ENCODE data around the gene KCNIP4. TPM values are rescaled to one million over a fixed set of nuclear protein-coding genes. Genes with fewer than 3 reads are reported as not detected.

Gene KCNIP4
- total and polyA plus RNA-seq, 2 of the 8 experiments (the other 6 are each of a cell fraction or from before 2014, with no cell fraction given), result 0.06 TPM; not detected in 1

GRCh38 chr4:21806991-21807390 is 141.6 kb downstream of the KCNIP4 start (continued):
- TF ChIP-seq, protein P1, sequence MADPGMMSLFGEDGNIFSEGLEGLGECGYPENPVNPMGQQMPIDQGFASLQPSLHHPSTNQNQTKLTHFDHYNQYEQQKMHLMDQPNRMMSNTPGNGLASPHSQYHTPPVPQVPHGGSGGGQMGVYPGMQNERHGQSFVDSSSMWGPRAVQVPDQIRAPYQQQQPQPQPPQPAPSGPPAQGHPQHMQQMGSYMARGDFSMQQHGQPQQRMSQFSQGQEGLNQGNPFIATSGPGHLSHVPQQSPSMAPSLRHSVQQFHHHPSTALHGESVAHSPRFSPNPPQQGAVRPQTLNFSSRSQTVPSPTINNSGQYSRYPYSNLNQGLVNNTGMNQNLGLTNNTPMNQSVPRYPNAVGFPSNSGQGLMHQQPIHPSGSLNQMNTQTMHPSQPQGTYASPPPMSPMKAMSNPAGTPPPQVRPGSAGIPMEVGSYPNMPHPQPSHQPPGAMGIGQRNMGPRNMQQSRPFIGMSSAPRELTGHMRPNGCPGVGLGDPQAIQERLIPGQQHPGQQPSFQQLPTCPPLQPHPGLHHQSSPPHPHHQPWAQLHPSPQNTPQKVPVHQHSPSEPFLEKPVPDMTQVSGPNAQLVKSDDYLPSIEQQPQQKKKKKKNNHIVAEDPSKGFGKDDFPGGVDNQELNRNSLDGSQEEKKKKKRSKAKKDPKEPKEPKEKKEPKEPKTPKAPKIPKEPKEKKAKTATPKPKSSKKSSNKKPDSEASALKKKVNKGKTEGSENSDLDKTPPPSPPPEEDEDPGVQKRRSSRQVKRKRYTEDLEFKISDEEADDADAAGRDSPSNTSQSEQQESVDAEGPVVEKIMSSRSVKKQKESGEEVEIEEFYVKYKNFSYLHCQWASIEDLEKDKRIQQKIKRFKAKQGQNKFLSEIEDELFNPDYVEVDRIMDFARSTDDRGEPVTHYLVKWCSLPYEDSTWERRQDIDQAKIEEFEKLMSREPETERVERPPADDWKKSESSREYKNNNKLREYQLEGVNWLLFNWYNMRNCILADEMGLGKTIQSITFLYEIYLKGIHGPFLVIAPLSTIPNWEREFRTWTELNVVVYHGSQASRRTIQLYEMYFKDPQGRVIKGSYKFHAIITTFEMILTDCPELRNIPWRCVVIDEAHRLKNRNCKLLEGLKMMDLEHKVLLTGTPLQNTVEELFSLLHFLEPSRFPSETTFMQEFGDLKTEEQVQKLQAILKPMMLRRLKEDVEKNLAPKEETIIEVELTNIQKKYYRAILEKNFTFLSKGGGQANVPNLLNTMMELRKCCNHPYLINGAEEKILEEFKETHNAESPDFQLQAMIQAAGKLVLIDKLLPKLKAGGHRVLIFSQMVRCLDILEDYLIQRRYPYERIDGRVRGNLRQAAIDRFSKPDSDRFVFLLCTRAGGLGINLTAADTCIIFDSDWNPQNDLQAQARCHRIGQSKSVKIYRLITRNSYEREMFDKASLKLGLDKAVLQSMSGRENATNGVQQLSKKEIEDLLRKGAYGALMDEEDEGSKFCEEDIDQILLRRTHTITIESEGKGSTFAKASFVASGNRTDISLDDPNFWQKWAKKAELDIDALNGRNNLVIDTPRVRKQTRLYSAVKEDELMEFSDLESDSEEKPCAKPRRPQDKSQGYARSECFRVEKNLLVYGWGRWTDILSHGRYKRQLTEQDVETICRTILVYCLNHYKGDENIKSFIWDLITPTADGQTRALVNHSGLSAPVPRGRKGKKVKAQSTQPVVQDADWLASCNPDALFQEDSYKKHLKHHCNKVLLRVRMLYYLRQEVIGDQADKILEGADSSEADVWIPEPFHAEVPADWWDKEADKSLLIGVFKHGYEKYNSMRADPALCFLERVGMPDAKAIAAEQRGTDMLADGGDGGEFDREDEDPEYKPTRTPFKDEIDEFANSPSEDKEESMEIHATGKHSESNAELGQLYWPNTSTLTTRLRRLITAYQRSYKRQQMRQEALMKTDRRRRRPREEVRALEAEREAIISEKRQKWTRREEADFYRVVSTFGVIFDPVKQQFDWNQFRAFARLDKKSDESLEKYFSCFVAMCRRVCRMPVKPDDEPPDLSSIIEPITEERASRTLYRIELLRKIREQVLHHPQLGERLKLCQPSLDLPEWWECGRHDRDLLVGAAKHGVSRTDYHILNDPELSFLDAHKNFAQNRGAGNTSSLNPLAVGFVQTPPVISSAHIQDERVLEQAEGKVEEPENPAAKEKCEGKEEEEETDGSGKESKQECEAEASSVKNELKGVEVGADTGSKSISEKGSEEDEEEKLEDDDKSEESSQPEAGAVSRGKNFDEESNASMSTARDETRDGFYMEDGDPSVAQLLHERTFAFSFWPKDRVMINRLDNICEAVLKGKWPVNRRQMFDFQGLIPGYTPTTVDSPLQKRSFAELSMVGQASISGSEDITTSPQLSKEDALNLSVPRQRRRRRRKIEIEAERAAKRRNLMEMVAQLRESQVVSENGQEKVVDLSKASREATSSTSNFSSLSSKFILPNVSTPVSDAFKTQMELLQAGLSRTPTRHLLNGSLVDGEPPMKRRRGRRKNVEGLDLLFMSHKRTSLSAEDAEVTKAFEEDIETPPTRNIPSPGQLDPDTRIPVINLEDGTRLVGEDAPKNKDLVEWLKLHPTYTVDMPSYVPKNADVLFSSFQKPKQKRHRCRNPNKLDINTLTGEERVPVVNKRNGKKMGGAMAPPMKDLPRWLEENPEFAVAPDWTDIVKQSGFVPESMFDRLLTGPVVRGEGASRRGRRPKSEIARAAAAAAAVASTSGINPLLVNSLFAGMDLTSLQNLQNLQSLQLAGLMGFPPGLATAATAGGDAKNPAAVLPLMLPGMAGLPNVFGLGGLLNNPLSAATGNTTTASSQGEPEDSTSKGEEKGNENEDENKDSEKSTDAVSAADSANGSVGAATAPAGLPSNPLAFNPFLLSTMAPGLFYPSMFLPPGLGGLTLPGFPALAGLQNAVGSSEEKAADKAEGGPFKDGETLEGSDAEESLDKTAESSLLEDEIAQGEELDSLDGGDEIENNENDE (IDR thresholded peaks at IDR 0.05; ENCODE audit: insufficient replicate concordance, low read length), result no peak
- no peak for TF ChIP-seq EP300 (IDR thresholded peaks at IDR 0.05; ENCODE audit: borderline replicate concordance in 1 of 2, low read depth in 2 of 2, low read length in 2 of 2)

Measured in H1 (cell line).